ENCODE measurements around the gene MEI4.
A peak's percentile ranks its signal among the peaks of the same experiment; 100 is the strongest.

DNA sequence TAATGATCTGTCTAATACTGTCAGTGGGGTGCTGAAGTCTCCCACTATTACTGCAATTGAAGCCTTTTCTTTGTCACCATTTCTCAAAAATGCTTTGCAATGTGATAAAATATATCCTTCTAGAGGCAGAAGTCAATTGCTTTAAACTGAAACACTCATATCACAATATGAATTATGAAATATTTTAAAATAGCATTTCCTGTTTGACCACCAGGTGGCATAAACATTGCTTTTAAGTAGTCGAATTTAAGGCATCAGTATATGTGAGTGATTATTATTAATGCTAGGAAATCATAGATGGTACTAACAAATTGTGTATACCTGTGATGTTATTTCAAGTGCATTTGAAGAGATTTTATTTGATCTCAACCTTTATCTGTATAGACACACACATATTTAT, 87.5 kb downstream of the MEI4 start:
- TF ChIP-seq, protein P1, sequence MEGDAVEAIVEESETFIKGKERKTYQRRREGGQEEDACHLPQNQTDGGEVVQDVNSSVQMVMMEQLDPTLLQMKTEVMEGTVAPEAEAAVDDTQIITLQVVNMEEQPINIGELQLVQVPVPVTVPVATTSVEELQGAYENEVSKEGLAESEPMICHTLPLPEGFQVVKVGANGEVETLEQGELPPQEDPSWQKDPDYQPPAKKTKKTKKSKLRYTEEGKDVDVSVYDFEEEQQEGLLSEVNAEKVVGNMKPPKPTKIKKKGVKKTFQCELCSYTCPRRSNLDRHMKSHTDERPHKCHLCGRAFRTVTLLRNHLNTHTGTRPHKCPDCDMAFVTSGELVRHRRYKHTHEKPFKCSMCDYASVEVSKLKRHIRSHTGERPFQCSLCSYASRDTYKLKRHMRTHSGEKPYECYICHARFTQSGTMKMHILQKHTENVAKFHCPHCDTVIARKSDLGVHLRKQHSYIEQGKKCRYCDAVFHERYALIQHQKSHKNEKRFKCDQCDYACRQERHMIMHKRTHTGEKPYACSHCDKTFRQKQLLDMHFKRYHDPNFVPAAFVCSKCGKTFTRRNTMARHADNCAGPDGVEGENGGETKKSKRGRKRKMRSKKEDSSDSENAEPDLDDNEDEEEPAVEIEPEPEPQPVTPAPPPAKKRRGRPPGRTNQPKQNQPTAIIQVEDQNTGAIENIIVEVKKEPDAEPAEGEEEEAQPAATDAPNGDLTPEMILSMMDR (IDR thresholded peaks at IDR 0.05), result peak; percentile 36
- TF ChIP-seq EZH2 (IDR thresholded peaks at IDR 0.05; ENCODE audit: borderline replicate concordance, insufficient read depth, low read depth, low read length, poor library complexity, severe bottlenecking), result no peak

All from B cell (primary cell).